ENCODE results near the gene GATA6.
"Not testable (repeated sequence)": the region's sequence is repeated elsewhere in the genome, so short reads cannot be mapped to it uniquely, and the experiment has no call there.

The GATA6 gene

DNA sequence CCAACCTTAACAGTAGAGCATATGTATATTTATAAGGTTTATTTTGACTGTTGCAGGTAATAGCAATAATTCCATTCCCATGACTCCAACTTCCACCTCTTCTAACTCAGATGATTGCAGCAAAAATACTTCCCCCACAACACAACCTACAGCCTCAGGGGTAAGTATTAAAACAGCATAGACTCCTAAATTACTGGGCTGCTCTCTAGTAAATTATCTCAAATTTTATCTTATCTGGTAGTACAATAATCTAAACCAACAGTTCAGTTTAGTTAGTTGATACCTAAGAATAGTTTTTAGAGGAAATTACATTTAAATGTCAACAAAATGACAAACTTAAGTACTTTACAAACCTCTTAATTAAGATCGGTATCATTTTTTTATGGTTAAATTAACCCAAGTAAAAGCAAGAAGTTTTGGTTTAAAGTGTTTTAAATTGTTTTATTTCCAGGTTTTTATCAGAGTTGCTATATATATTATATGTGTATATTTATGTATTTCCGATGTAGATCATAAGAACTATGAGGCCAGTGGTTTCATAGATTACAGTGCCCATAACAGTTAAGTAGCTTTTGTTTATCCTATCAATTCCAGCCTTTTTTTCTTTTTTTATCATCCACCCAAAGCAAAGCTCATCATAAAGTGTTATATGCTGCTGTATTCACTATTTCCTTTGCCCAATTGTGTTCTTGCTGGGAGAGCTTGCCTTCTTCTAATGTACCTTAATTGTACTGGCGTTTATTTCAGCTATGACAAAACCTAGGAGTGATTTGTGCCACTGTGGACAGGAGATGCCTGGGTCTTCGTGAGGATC lies 13.7 kb downstream of the GATA6 start:
- no peak overlapping the region for H3K4me3 ChIP-seq (ENCODE audit: low read length)
- no peak for TF ChIP-seq ZNF274 (IDR thresholded peaks at IDR 0.05; ENCODE audit: low read depth, low read length)

DNA sequence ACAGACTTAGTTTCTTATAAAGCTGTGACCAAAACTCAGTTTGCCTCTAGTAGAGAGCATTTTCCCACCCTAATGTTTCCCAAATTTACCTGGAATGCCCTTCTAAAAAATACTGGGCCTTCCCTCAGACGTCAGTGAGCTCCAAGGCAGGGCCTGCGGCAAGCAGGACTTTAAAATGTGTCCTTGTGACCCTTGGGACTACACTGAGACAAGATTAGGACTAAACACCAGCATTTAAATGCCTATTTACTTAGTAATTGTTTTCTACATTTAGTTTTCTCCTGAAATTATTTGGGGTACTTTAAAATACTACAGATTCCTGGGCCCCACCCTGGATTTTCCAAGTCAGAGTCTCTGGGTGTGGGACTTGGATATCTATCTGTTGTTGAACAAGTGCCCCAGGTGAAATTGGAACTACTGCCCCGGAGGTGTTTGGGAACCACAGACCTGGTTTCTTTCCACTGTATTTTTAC lies 14.3 kb downstream of the GATA6 start:
- no peak for TF ChIP-seq ZNF274 (IDR thresholded peaks at IDR 0.05; ENCODE audit: low read depth, low read length)
- H3K4me3 ChIP-seq (ENCODE audit: low read length), result no peak overlapping the region

DNA sequence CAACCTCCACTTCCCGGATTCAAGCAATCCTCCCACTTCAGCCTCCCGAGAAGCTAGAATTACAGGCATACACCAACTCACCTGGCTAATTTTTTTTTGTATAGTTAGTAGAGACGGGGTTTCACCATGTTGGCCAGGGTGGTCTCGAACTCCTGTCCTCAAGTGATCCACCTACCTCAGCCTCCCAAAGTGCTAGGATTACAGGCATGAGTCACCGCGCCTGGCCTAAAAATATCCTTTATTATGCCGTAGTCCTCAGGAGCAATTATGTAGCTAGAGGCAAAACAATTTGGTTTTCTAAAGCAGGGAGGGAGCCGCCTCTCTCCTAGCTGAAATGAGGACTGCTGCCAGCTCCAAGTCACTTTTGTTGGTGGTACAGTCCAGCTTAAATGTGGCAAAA lies 15.2 kb downstream of the GATA6 start:
- not testable (repeated sequence) for H3K4me3 ChIP-seq (ENCODE audit: low read length)

DNA sequence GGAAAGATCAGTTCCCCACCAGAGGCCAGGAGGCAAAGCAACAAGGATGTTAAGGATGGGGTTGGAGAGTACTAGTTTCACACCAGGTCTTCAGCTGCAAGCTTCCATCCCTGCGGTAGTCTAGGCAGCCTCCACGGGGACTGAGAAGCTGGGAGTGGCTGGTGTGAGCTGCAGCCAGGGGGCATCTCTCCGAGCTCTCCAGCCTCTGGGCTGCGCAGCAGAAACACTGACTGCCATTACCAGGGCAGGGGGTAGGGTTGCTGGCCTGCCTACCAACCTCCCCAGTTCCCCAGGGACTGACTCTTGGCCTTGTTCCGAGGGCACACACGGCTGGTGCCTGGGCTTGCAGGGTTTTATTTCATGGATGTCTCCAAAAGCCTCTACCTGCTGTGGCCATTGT lies 15.9 kb downstream of the GATA6 start:
- H3K4me3 ChIP-seq (ENCODE audit: low read length), result no peak overlapping the region
- TF ChIP-seq ZNF274 (IDR thresholded peaks at IDR 0.05; ENCODE audit: low read depth, low read length), result no peak

DNA sequence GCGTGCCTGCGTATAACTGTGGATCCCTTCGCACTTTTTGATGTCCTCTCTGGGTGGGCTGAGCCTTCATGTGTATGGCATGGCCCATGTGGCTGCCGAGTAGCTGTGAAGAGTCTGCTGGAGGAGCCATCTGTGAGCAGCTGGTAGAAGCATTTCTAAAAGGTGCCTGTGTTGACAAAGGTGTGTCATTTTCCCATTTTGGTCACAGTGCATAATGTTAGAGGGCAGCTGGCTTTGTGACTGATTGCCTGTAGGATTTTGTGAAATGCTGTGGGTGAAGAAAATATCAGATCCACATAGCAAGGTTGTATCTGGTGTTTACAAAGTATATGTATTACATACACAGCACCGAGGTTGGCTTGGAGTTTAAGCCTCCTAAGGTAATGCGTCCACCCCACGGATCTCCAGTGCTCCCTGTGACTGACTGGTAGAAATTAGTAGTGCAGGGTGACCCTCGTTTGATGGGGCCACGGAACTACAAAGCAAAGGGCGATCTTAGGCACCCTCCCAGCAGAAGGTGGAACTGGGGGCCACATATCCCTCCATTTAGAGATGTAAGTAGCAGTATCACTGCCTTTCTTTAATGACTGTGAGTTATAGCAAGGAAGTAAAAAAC lies 16.5 kb downstream of the GATA6 start:
- H3K4me3 ChIP-seq (ENCODE audit: low read length), result no peak overlapping the region
- no peak for TF ChIP-seq ZNF274 (IDR thresholded peaks at IDR 0.05; ENCODE audit: low read depth, low read length)

DNA sequence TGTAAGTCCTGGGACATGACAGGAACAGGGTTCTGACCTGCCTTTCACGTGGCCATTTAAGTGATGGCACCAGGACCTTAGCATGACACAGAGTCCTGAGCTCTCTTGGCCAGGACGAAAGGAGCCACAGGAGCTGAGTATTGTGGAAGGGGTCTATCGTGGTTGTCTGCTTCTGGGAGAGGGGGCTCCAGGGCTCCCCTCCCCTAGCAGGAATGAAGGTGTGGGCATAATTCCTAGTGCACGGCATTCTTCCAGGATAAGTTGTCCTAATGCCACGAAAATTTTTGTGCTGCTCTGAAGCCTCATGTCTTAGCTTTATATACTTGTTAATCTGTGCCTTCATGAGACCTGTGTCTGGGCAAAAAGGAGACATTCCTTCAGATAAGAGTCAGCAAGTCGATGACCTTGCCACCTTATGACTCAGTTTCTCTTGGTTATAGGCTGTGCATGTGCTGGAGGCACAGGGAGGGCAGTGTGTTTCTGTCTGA lies 17.1 kb downstream of the GATA6 start:
- no peak overlapping the region for H3K4me3 ChIP-seq (ENCODE audit: low read length)
- no peak for TF ChIP-seq ZNF274 (IDR thresholded peaks at IDR 0.05; ENCODE audit: low read depth, low read length)

DNA sequence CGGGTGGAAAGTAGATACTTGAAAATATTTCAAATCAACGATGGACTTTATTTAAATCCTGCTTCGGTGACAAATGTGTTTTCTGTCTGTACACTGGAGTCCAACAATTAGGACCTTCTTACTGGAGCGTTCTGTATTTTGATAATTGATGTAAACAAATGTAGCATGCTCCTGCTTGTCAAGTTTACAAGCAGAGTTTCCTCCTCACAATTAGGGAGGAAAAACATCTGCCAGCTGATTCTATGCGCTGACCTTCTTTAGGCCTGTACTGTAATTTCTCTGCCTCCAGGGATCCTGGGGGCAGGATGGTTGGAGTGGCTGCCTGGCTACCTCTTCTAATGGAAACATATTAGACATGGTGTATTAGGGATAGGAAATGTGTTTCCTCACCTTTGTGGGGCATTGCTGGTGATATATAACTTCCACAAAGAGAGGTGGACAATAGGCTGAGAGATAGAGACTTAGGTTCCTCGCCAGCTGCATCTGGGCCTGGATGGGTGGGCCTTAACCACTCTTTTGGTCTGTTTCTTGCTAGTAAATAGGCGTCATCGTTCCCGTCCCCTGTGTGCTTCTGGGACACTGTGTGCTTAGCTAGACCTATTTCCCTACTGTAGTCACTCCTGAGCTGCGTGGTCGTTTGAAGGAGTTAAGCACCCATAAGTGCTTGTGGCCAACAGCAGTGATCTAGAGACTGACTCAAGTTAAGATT lies 19.3 kb downstream of the GATA6 start:
- TF ChIP-seq ZNF274 (IDR thresholded peaks at IDR 0.05; ENCODE audit: low read depth, low read length), result no peak
- no peak overlapping the region for H3K4me3 ChIP-seq (ENCODE audit: low read length)

DNA sequence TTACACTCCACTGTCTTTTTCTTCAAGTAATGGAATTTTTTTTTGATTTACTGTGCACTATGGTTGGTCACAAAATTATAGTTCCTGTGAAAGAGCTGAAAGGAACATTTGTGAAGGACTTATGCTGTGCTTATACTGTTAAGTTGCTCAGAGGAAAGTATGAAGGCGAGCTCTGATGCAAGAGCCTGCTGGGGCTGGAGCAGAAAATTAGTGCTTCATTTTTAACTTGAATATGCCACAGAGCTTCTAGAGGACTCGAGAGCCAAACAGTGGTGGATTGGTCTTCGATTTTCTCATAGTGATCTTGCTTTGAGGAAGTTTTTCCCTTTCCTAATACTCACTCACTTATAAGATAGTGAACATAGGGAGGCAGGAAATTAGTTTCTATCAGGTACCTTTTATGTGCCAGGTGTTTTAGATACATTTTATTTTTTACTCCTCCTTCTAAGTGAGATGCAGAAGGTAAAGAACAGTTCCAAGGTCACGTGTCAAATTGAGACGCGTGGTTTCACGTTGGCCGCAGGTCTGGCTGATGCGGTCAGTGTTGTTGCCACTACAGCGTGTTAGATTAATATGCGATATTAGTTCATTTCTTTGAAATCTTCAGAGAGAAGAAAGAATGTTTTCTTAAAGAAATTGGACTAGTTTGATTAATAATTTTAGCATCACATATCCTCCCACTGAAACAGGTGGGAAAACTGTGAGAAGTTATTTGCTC lies 20.2 kb downstream of the GATA6 start:
- no peak overlapping the region for H3K4me3 ChIP-seq (ENCODE audit: low read length)
- TF ChIP-seq ZNF274 (IDR thresholded peaks at IDR 0.05; ENCODE audit: low read depth, low read length), result no peak

DNA sequence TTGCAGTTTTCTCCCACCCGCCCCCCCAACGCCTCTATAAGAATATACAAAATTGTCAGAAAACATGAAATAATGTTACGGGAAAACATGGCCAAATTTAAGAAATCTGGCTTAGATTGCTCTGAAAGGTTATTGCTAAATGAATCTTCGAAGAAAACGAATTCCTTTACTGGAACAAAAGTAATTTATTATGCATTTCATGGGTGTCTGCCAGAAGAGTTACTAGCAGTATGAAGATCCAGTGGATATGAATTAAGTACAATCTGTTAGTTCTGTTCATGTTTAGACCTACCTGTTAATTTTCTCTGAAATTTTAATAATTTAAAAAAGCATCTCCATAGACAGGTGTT lies 21.9 kb downstream of the GATA6 start:
- TF ChIP-seq ZNF274 (IDR thresholded peaks at IDR 0.05; ENCODE audit: low read depth, low read length), result no peak

DNA sequence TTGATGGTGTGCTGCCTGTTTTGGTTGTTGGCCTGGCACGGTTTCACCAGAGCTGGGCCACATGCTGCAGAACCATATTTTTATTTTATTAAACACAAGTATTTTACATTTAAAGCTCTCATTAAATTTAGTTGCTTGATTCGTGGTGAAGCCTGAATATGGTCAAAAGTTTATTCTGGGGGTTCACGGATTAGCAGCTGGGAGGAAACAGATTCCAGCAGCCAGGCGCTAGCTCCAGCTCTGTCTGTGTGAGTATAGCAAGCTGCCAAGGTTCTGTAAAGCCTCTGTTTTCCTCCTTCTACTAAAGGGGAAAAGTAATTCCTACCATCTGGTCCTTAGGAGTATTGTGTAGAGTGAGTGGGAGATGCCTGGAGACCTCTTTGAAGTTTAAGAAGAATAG lies 22.5 kb downstream of the GATA6 start:
- no peak for TF ChIP-seq ZNF274 (IDR thresholded peaks at IDR 0.05; ENCODE audit: low read depth, low read length)
- no peak overlapping the region for H3K4me3 ChIP-seq (ENCODE audit: low read length)

More for the DNA sequence above, 21.9 kb downstream of the GATA6 start:
- no peak overlapping the region for H3K4me3 ChIP-seq (ENCODE audit: low read length)

DNA sequence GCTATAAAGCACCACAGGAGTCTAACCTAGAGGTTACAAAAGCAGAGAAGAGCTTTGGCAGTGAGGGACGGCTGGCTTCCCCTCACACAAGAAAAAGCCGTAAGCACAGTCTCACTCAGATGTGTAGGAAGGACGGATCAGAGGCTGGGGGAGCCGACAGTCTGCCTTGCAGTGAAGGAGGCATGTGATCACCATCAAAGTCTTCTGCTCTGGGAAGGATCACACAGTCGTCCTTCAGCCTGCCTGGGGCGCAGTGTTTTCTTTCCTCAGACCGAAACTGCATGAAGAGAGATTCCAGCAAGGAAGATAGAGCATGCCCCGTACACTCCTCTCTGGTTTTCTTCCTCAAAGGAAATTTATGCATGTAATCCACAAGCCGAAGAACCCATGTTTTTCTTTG lies 24.1 kb downstream of the GATA6 start:
- no peak for TF ChIP-seq ZNF274 (IDR thresholded peaks at IDR 0.05; ENCODE audit: low read depth, low read length)
- H3K4me3 ChIP-seq (ENCODE audit: low read length), result no peak overlapping the region

DNA sequence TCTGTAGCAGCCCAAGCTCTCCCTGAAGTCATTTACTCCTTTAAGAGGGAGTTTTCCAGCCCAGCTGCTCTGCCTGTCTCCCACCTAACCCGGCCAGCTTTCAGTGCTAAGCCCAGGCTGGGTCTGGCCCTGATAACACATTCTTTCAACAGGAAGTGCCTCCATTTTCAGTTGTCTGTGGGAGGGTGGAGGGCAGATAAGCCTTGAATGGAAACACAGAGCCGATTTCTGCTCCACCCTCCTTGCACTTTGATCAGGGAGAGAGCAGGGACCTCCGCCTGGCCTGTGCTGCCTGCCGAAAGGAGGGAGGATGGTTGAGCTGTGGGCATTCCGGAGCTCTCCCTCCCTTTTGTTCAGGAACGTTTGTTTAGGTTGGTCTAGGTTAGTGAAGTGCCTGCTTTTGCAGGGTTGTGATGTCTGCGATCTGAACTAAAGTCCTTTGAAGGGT lies 24.8 kb downstream of the GATA6 start:
- TF ChIP-seq ZNF274 (IDR thresholded peaks at IDR 0.05; ENCODE audit: low read depth, low read length), result no peak
- no peak overlapping the region for H3K4me3 ChIP-seq (ENCODE audit: low read length)

DNA sequence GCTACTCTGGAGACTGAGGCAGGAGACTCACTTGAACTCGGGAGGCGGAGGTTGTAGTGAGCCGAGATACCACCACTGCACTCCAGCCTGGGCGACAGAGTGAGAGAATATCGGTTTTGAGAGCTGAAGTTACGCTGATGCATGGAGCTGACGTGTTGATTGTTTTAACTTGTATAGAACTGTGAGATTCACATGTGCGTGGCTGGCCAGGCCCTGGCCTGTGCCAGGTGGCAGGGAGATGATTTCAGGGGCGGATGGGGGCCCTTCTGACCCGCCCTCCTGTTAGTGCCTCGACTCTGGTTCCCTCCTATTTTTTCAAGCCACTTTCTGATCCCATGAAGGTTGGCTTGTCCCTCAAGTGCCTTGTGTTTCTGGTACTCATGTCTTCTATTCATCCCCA lies 25.7 kb downstream of the GATA6 start:
- H3K4me3 ChIP-seq (ENCODE audit: low read length), result no peak overlapping the region
- no peak for TF ChIP-seq ZNF274 (IDR thresholded peaks at IDR 0.05; ENCODE audit: low read depth, low read length)

DNA sequence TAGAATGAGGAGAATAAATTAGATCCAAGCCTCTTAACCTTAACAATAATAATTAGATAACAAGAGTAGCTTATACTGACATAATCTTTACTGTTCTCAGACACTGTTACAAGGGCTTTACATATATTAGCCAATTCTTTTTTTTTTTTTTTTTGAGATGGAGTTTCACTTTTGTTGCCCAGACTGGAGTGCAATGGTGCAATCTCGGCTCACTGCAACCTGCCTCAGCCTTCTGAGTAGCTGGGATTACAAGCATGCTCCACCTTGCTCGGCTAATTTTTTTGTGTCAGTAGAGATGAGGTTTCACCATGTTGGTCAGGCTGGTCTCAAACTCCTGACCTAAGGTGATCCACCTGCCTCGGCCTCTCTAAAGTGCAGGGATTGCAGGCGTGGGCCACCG lies 27.6 kb downstream of the GATA6 start:
- H3K4me3 ChIP-seq (ENCODE audit: low read length), result not testable (repeated sequence)
